Measurements from ENCODE around the gene JOSD2.

GRCh38 chr19:50457300-50457699, 53.7 kb downstream of the JOSD2 start:
- TF ChIP-seq CTCF (IDR thresholded peaks at IDR 0.05 in 2 of 3, conservative IDR thresholded peaks at IDR 0.05 in 1 of 3; ENCODE audit: borderline replicate concordance in 1 of 3, insufficient read depth in 1 of 3, low read depth in 2 of 3, low read length in 2 of 3) (no peak), POLR2A (IDR thresholded peaks at IDR 0.05; ENCODE audit: borderline replicate concordance, extremely low read depth, insufficient read depth, insufficient read length) (no peak), SP1 (IDR thresholded peaks at IDR 0.05; ENCODE audit: low read depth) (no peak), MAX (IDR thresholded peaks at IDR 0.05) (no peak), POLR2AphosphoS5 (IDR thresholded peaks at IDR 0.05; ENCODE audit: low read depth, low read length) (no peak), TCF7L2 (IDR thresholded peaks at IDR 0.05; ENCODE audit: borderline replicate concordance, extremely low read depth, insufficient read depth, insufficient read length) (no peak), ELF1 (IDR thresholded peaks at IDR 0.05; ENCODE audit: borderline replicate concordance, low read depth) (no peak), ATF3 (IDR thresholded peaks at IDR 0.05) (no peak), REST (IDR thresholded peaks at IDR 0.05; ENCODE audit: low read depth) (no peak)

Data from HCT116 (cell line).